Lung microvascular endothelial cell (primary cell): ENCODE data around the gene COL1A1. TPM values are rescaled to one million over a fixed set of nuclear protein-coding genes. Genes with fewer than 3 reads are reported as not detected.

ENCODE experiments used
- DNase-seq, 2 donors: peaks; one replicate each; pipeline versions ENCODE4 v3.0.0 to v3.0.0-alpha.2; 2010; ENCODE audit warnings: low read depth in 2 of 2
- total RNA-seq: library from RNA; depleted of rRNA; stranded (reverse); fragments of >200 nt; gene quantifications from 2 replicates; pipeline ENCODE4 v1.2.1, GENCODE V29; 2014

COL1A1 gene
- total RNA-seq, 1 donor from 2014 or later = 12.5 TPM

GRCh38 chr17:50200457-50201275 is 765 bp downstream of the COL1A1 start:
- peak; percentile 73 to 88 for DNase-seq

GRCh38 chr17:50199803-50200456 is 1.5 kb downstream of the COL1A1 start:
- peak; percentile 41 to 92 for DNase-seq

GRCh38 chr17:50199211-50199802 is 2.1 kb downstream of the COL1A1 start:
- no peak for DNase-seq

GRCh38 chr17:50198026-50198669 is 3.3 kb downstream of the COL1A1 start:
- peak; percentile 68 to 74 for DNase-seq

- no peak for DNase-seq
Observed at GRCh38 chr17:50196826-50197225, 4.6 kb downstream of the COL1A1 start.

- no peak for DNase-seq
Observed at GRCh38 chr17:50196036-50196435, 5.4 kb downstream of the COL1A1 start.

GRCh38 chr17:50194934-50195865 is 6.2 kb downstream of the COL1A1 start:
- DNase-seq = no peak

GRCh38 chr17:50194140-50194933 is 7.1 kb downstream of the COL1A1 start:
- no peak for DNase-seq

GRCh38 chr17:50192618-50193291 is 8.7 kb downstream of the COL1A1 start:
- DNase-seq = no peak

- no peak for DNase-seq
Observed at GRCh38 chr17:50192144-50192617, 9.2 kb downstream of the COL1A1 start.

- no peak for DNase-seq
Observed at GRCh38 chr17:50191359-50192143, 9.9 kb downstream of the COL1A1 start.

- no peak for DNase-seq
Observed at GRCh38 chr17:50190603-50191358, 10.7 kb downstream of the COL1A1 start.

- no peak for DNase-seq
Observed at GRCh38 chr17:50190293-50190602, 11.2 kb downstream of the COL1A1 start.

- no peak for DNase-seq
Observed at GRCh38 chr17:50189550-50190292, 11.7 kb downstream of the COL1A1 start.

GRCh38 chr17:50188921-50189549 is 12.4 kb downstream of the COL1A1 start:
- DNase-seq = no peak

- no peak for DNase-seq
Observed at GRCh38 chr17:50188531-50188920, 12.9 kb downstream of the COL1A1 start.
